Panc1 (cell line): ENCODE data around the gene ADARB2. TPM values are rescaled to one million over a fixed set of nuclear protein-coding genes. Genes with fewer than 3 reads are reported as not detected.

Experiments used
- ATAC-seq: fragments of 200-7000 bp; cut with Tn5 transposase; 2 replicates; pipeline ENCODE4 v1.9.1; 2020; ENCODE audit warnings: mild to moderate bottlenecking, moderate library complexity
- BruUV-seq: library from RNA; stranded (reverse); fragments of 400-500 nt; replicated peaks from 2 replicates; lab custom pipeline; 2021; lab: Mats Ljungman, UMichigan
- CTCF ChIA-PET: fragments of 300-600 bp; sonication (Branson Sonifier 250); formaldehyde crosslinking; loops from one replicate; lab custom pipeline; 2022; ENCODE audit warnings: antibody characterized with exemption; lab: Charles Lee
- POLR2A ChIA-PET: fragments of 300-600 bp; sonication (Branson Sonifier 250); formaldehyde crosslinking; loops from one replicate; lab custom pipeline; 2022; ENCODE audit warnings: antibody characterized with exemption; lab: Charles Lee
- DNase-seq: peaks from one replicate; pipeline ENCODE4 v3.0.0-alpha.2; 2010; ENCODE audit warnings: low read depth, low spot score
- H3K27ac ChIP-seq: 2 replicates; pipeline ENCODE4 v1.5.1; 2011; ENCODE audit warnings: mild to moderate bottlenecking, low read length, inconsistent platforms
- H3K27me3 ChIP-seq: fragments of 200-500 bp; sonication (Bioruptor generic); 2 replicates; pipeline ENCODE4 v1.6.0; 2014; ENCODE audit warnings: low read length, inconsistent platforms; ENCODE audit not compliant: control insufficient read depth, insufficient read depth
- H3K36me3 ChIP-seq: fragments of 200-500 bp; sonication (Bioruptor generic); 2 replicates; pipeline ENCODE4 v1.5.1; 2014; ENCODE audit warnings: inconsistent platforms, mild to moderate bottlenecking, low read length, moderate library complexity; ENCODE audit not compliant: control insufficient read depth, insufficient read depth
- H3K4me1 ChIP-seq: 2 replicates; pipeline ENCODE4 v1.5.1; 2011; ENCODE audit warnings: inconsistent platforms, mild to moderate bottlenecking, low read length, moderate library complexity; ENCODE audit not compliant: control insufficient read depth, insufficient read depth
- H3K4me3 ChIP-seq, 2 experiments: 2 replicates each; pipeline ENCODE4 v1.5.1; 2011 to 2012; ENCODE audit warnings: low read depth in 2 of 2, low read length in 2 of 2, mild to moderate bottlenecking in 2 of 2, inconsistent platforms in 1 of 2, moderate library complexity in 1 of 2
- H3K9me3 ChIP-seq: fragments of 200-500 bp; sonication (Bioruptor generic); 2 replicates; pipeline ENCODE4 v1.5.1; 2014; ENCODE audit warnings: low read depth, mild to moderate bottlenecking, inconsistent platforms, low read length, moderate library complexity; ENCODE audit not compliant: control insufficient read depth, insufficient read depth
- CTCF ChIP-seq: fragments of 450-650 bp; IDR thresholded peaks from 2 replicates; pipeline ENCODE4 v1.5.1; 2017; ENCODE audit warnings: mild to moderate bottlenecking
- POLR2AphosphoS5 ChIP-seq: IDR thresholded peaks from 2 replicates; pipeline ENCODE4 v1.6.1; 2012; ENCODE audit warnings: mild to moderate bottlenecking, low read depth, low read length, moderate library complexity
- REST ChIP-seq, 2 experiments: IDR thresholded peaks; 2 replicates each; pipeline ENCODE4 v1.6.1; 2011 to 2012; ENCODE audit warnings: low read depth in 2 of 2, control low read depth in 1 of 2, low read length in 1 of 2, mild to moderate bottlenecking in 1 of 2, moderate library complexity in 1 of 2; ENCODE audit not compliant: insufficient read depth in 1 of 2
- SIN3A ChIP-seq: IDR thresholded peaks from 2 replicates; pipeline ENCODE4 v1.6.1; 2012; ENCODE audit warnings: low read depth, mild to moderate bottlenecking, low read length, moderate library complexity, borderline replicate concordance; ENCODE audit not compliant: insufficient read depth
- TCF7L2 ChIP-seq: IDR thresholded peaks from 2 replicates; pipeline ENCODE4 v1.6.1; 2011; ENCODE audit warnings: mild to moderate bottlenecking, low read depth, low read length, inconsistent platforms
- in situ Hi-C: cut with HindIII; loops from 2 replicates; pipeline ENCODE4 v1.10.0; 2016; ENCODE audit warnings: low sequenced_read_pairs, low pct_unique_long_range_greater_than_20kb
- intact Hi-C: fragments of 100-400 bp; cut with micrococcal nuclease; formaldehyde crosslinking; loops from one replicate; pipeline ENCODE4 v1.10.0; 2022; ENCODE audit not compliant: unreplicated experiment
- total RNA-seq: library from RNA; stranded (reverse); gene quantifications from one replicate; pipeline ENCODE4 v1.2.1, GENCODE V29; 2021; ENCODE audit not compliant: unreplicated experiment

Gene ADARB2
- total RNA-seq, 1 experiment from 2014 or later = 0.31 TPM

GRCh38 chr10:1202343-1202742 lies 535.0 kb downstream of the ADARB2 start:
- no peak for DNase-seq

GRCh38 chr10:1200866-1201807 lies 536.2 kb downstream of the ADARB2 start:
- BruUV-seq = no TSS peak
- ChIA-PET POLR2A (no interaction called here), CTCF (no interaction called here)
- no peaks in the 10 kb centered on the region for H3K4me1 ChIP-seq
- H3K27me3 ChIP-seq = peaks cover 6% of the 10 kb centered on the region
- ATAC-seq = no peak
- H3K36me3 ChIP-seq = no peaks in the 10 kb centered on the region
- no peaks in the 10 kb centered on the region for H3K9me3 ChIP-seq
- intact Hi-C loops (no loop called here), in situ Hi-C loops (no loop called here)
- DNase-seq = no peak
- no peak overlapping the region for H3K27ac ChIP-seq
- no peak overlapping the region for H3K4me3 ChIP-seq
- no peak for TF ChIP-seq REST (IDR thresholded peaks at IDR 0.05; ENCODE audit: insufficient read depth in 1 of 2, low read depth in 2 of 2, low read length in 1 of 2)
- TF ChIP-seq POLR2AphosphoS5 = no peak
- TF ChIP-seq CTCF = no peak
- TF ChIP-seq SIN3A = no peak

More at GRCh38 chr10:1202343-1202742, 535.0 kb downstream of the ADARB2 start:
- no TSS peak for BruUV-seq
- Histone ChIP-seq H3K4me1 (no peaks in the 10 kb centered on the region), H3K9me3 (no peaks in the 10 kb centered on the region), H3K27me3 (peaks cover 5% of the 10 kb centered on the region), H3K36me3 (no peaks in the 10 kb centered on the region), H3K4me3 (no peak overlapping the region), H3K27ac (no peak overlapping the region)
- ChIA-PET CTCF (no interaction called here), POLR2A (no interaction called here)
- ATAC-seq = no peak
- no peak for TF ChIP-seq TCF7L2
- no peak for TF ChIP-seq CTCF
- TF ChIP-seq REST (IDR thresholded peaks at IDR 0.05; ENCODE audit: insufficient read depth in 1 of 2, low read depth in 2 of 2, low read length in 1 of 2) = no peak
- TF ChIP-seq SIN3A = no peak
- TF ChIP-seq POLR2AphosphoS5 = no peak
- intact Hi-C loops (no loop called here), in situ Hi-C loops (no loop called here)
